ENCODE results near the gene TSPAN33.

- TF ChIP-seq TAF1 (IDR thresholded peaks at IDR 0.05; ENCODE audit: low read depth, low read length) (no peak), POLR2A (IDR thresholded peaks at IDR 0.05; ENCODE audit: low read depth, low read length) (no peak), POLR2AphosphoS5 (IDR thresholded peaks at IDR 0.05; ENCODE audit: low read depth, low read length) (no peak)
These were observed 35.9 kb upstream of the TSPAN33 start for GRCh38 chr7:129108581-129108980.

Measured in GM12891 (cell line).